GM19455 (cell line): ENCODE measurements around the gene WIPF2.
A peak's percentile ranks its signal among the peaks of the same experiment; 100 is the strongest.

Experiments
- ATAC-seq: cut with Tn5 transposase; IDR thresholded peaks from one replicate; pipeline ENCODE4 v1.9.1; 2021; ENCODE audit not compliant: unreplicated experiment

WIPF2 gene

GRCh38 chr17:40218740-40219593, at the start of gene WIPF2:
TSS of gene WIPF2 (plus strand) at chr17:40219304. CDS start at chr17:40256460, 37,156 bp downstream.
- ATAC-seq = peak; percentile 89

GRCh38 chr17:40170325-40170724, 48.8 kb upstream of the WIPF2 start:
- ATAC-seq = no peak

- no peak for ATAC-seq
Observed at GRCh38 chr17:40171750-40172149, 47.4 kb upstream of the WIPF2 start.

GRCh38 chr17:40173091-40173777, 45.9 kb upstream of the WIPF2 start:
- no peak for ATAC-seq

- no peak for ATAC-seq
Observed at GRCh38 chr17:40173778-40174135, 45.3 kb upstream of the WIPF2 start.

GRCh38 chr17:40174514-40174913, 44.6 kb upstream of the WIPF2 start:
- no peak for ATAC-seq

- no peak for ATAC-seq
Observed at GRCh38 chr17:40175928-40176753, 43.0 kb upstream of the WIPF2 start.

- ATAC-seq = no peak
Observed at GRCh38 chr17:40176754-40177110, 42.4 kb upstream of the WIPF2 start.

- peak; percentile 77 for ATAC-seq
Observed at GRCh38 chr17:40177275-40177874, 41.7 kb upstream of the WIPF2 start, which contains the start of gene RAPGEFL1. TSS of gene RAPGEFL1 (plus strand) at chr17:40177470. CDS start at chr17:40177862, 392 bp downstream.

GRCh38 chr17:40178021-40178601, 41.0 kb upstream of the WIPF2 start:
- ATAC-seq = no peak

GRCh38 chr17:40178660-40179059, 40.4 kb upstream of the WIPF2 start:
- ATAC-seq = no peak

- ATAC-seq = no peak
Observed at GRCh38 chr17:40179923-40180659, 39.0 kb upstream of the WIPF2 start.

- ATAC-seq = no peak
Observed at GRCh38 chr17:40180694-40181093, 38.4 kb upstream of the WIPF2 start.

GRCh38 chr17:40181205-40181604, 37.9 kb upstream of the WIPF2 start:
- no peak for ATAC-seq

GRCh38 chr17:40182606-40183005, 36.5 kb upstream of the WIPF2 start:
- ATAC-seq = no peak

- no peak for ATAC-seq
Observed at GRCh38 chr17:40187238-40187637, 31.9 kb upstream of the WIPF2 start.

- no peak for ATAC-seq
Observed at GRCh38 chr17:40188694-40189093, 30.4 kb upstream of the WIPF2 start.

- no peak for ATAC-seq
Observed at GRCh38 chr17:40190197-40191021, 28.7 kb upstream of the WIPF2 start.
